Measurements from ENCODE around the gene AGO4. TPM values are rescaled to one million over a fixed set of nuclear protein-coding genes. Genes with fewer than 3 reads are reported as not detected.

AGO4 gene
- polyA plus RNA-seq, 3 donors, result 20.0 to 46.9 (median 24.0) TPM

DNA sequence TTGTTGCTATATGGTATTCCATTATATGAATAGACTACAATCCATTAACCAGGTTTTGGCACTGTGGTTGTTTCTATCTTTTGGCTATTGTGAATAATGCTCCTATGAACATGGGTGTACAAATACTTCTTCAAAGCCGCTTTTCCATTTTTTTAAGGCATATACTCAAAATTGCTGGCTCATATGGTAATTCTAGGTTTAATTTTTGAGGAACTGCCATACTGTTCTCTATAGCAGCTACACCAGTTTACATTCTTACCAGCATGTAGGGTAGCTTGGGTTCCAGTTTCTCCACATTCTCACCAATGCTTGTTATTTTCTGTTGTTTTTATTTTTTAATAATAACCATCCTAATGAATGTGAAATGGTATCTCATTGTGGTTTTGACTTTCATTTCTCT lies 55.3 kb downstream of the AGO4 start:
- intact Hi-C loops (cut with micrococcal nuclease), result no loop called here
- H3K27me3 ChIP-seq (ENCODE audit: control insufficient read depth in 2 of 2, insufficient read depth in 2 of 2, low read length in 2 of 2), result no peaks in the 10 kb centered on the region
- peak overlapping the region in 1 of 2 donors; percentile 89 for H3K27ac ChIP-seq (ENCODE audit: low read depth in 1 of 2, low read length in 2 of 2)
- H3K4me2 ChIP-seq (replicated peaks; ENCODE audit: extremely low read depth, low read length, poor library complexity, severe bottlenecking), result peak overlapping the region; percentile 60
- peak overlapping the region in 1 of 3 experiments; percentile 29 for H3K4me3 ChIP-seq (replicated peaks in 1 of 3; ENCODE audit: low read depth in 2 of 3, low read length in 3 of 3)
- Mint-ChIP-seq H3K27me3 (ENCODE audit: low read depth in 3 of 3) (peaks cover 0 to 2% (median 0%) of the 10 kb centered on the region in 3 donors), H3K36me3 (peaks cover 1 to 14% of the 10 kb centered on the region in 2 donors), H3K9me3 (peaks cover 0 to 2% (median 0%) of the 10 kb centered on the region in 7 donors), H3K4me3 (peak overlapping the region in 1 of 2 donors; percentile 52), H3K4me1 (peaks cover 86% of the 10 kb centered on the region), H3K27ac (peak overlapping the region; percentile 85 to 95 (median 92))
- H4K20me1 ChIP-seq (ENCODE audit: insufficient read depth, low read length), result no peaks in the 10 kb centered on the region
- no CpG with 5 or more reads among the region's 1 CpG for whole genome bisulfite sequencing (ENCODE audit: insufficient coverage)
- DNase-seq, result peak in 1 of 3 donors; percentile 34
- H3K9ac ChIP-seq (ENCODE audit: insufficient read depth, low read length, poor library complexity, severe bottlenecking), result no peak overlapping the region
- no peaks in the 10 kb centered on the region for H3K9me3 ChIP-seq (replicated peaks in 1 of 2; ENCODE audit: control insufficient read depth in 1 of 2, insufficient read depth in 1 of 2, low read length in 2 of 2)
- TF ChIP-seq, protein P1, sequence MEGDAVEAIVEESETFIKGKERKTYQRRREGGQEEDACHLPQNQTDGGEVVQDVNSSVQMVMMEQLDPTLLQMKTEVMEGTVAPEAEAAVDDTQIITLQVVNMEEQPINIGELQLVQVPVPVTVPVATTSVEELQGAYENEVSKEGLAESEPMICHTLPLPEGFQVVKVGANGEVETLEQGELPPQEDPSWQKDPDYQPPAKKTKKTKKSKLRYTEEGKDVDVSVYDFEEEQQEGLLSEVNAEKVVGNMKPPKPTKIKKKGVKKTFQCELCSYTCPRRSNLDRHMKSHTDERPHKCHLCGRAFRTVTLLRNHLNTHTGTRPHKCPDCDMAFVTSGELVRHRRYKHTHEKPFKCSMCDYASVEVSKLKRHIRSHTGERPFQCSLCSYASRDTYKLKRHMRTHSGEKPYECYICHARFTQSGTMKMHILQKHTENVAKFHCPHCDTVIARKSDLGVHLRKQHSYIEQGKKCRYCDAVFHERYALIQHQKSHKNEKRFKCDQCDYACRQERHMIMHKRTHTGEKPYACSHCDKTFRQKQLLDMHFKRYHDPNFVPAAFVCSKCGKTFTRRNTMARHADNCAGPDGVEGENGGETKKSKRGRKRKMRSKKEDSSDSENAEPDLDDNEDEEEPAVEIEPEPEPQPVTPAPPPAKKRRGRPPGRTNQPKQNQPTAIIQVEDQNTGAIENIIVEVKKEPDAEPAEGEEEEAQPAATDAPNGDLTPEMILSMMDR (IDR thresholded peaks at IDR 0.05), result no peak
- H3K79me2 ChIP-seq (ENCODE audit: insufficient read depth, low read length), result peaks cover 10% of the 10 kb centered on the region
- peaks cover 88% of the 10 kb centered on the region in 2 donors for H3K4me1 ChIP-seq (ENCODE audit: control insufficient read depth in 1 of 2, insufficient read depth in 2 of 2, low read length in 2 of 2)
- H2AFZ ChIP-seq (ENCODE audit: insufficient read depth, low read depth, low read length, poor library complexity, severe bottlenecking), result no peak overlapping the region
- peaks cover 0 to 6% of the 10 kb centered on the region in 2 donors for H3K36me3 ChIP-seq (replicated peaks in 1 of 2; ENCODE audit: control insufficient read depth in 1 of 2, insufficient read depth in 2 of 2, low read length in 2 of 2)

DNA sequence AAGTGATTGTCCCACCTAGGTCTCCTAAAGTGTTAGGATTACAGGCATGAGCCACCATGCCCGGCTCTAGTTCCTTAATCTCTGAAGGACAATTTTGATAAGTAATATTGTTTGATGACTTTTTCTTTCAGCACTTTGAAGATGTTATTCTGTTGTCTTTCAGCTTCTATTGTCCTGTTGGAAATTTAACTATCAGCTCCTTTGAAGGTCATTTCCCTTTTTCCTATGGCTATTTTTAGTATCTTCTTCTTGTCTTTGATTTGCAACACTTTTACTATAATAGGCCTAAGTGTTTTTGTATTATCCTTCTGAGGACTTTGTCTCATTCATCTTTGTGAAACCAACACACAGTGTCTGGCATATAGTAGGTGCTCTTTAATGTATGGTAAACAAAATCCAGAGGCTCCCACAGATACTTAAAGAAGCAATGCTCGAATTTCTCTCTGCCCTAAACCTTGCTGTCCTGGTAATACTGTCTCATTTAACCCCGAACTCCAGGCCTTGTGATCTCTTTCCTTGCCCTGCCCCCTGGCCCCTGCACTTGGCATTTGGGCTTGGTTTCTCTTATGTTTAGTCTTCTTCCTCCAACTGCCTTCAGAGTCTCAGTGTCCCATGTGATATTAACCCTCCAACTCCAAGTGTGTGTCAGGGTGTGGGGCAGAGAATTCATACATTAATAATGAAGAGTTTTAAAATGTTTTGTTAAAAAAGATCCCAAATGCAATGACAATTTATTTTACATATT lies 56.2 kb downstream of the AGO4 start:
- peaks cover 1 to 11% of the 10 kb centered on the region in 2 donors for H3K36me3 Mint-ChIP-seq
- 0% methylated on average over 1 of the region's 3 CpGs for WGBS (ENCODE audit: insufficient coverage)
- peaks cover 84% of the 10 kb centered on the region for H3K4me1 Mint-ChIP-seq
- TF ChIP-seq, protein P1 (IDR thresholded peaks at IDR 0.05), result no peak
- Histone ChIP-seq H3K36me3 (replicated peaks in 1 of 2; ENCODE audit: control insufficient read depth in 1 of 2, insufficient read depth in 2 of 2, low read length in 2 of 2) (peaks cover 0 to 2% of the 10 kb centered on the region in 2 donors), H3K9ac (ENCODE audit: insufficient read depth, low read length, poor library complexity, severe bottlenecking) (no peak overlapping the region), H4K20me1 (ENCODE audit: insufficient read depth, low read length) (no peaks in the 10 kb centered on the region), H3K27ac (ENCODE audit: low read depth in 1 of 2, low read length in 2 of 2) (peak overlapping the region; percentile 69 to 89), H3K79me2 (ENCODE audit: insufficient read depth, low read length) (peaks cover 9% of the 10 kb centered on the region), H3K4me3 (replicated peaks in 1 of 3; ENCODE audit: low read depth in 2 of 3, low read length in 3 of 3) (peak overlapping the region in 1 of 3 experiments; percentile 29), H3K4me1 (ENCODE audit: control insufficient read depth in 1 of 2, insufficient read depth in 2 of 2, low read length in 2 of 2) (peaks cover 85% of the 10 kb centered on the region in 2 donors), H2AFZ (ENCODE audit: insufficient read depth, low read depth, low read length, poor library complexity, severe bottlenecking) (no peak overlapping the region), H3K9me3 (replicated peaks in 1 of 2; ENCODE audit: control insufficient read depth in 1 of 2, insufficient read depth in 1 of 2, low read length in 2 of 2) (no peaks in the 10 kb centered on the region), H3K27me3 (ENCODE audit: control insufficient read depth in 2 of 2, insufficient read depth in 2 of 2, low read length in 2 of 2) (no peaks in the 10 kb centered on the region), H3K4me2 (replicated peaks; ENCODE audit: extremely low read depth, low read length, poor library complexity, severe bottlenecking) (peak overlapping the region; percentile 60)
- DNase-seq, result peak in 1 of 3 donors; percentile 17
- peak overlapping the region; percentile 42 to 47 for H3K4me3 Mint-ChIP-seq
- intact Hi-C loops (cut with micrococcal nuclease), result no loop called here
- peaks cover 0 to 2% (median 0%) of the 10 kb centered on the region in 7 donors for H3K9me3 Mint-ChIP-seq
- H3K27me3 Mint-ChIP-seq (ENCODE audit: low read depth in 3 of 3), result peaks cover 0 to 2% (median 0%) of the 10 kb centered on the region in 3 donors
- H3K27ac Mint-ChIP-seq, result peak overlapping the region; percentile 80 to 93 (median 91)

Measured in CD14-positive monocyte (primary cell).